Right hindlimb (tissue), 1 donor: ENCODE data around the gene ANGEL2.
A peak's percentile ranks its signal among the peaks of the same experiment; 100 is the strongest.
"Not testable (repeated sequence)": the region's sequence is repeated elsewhere in the genome, so short reads cannot be mapped to it uniquely, and the experiment has no call there.

Experiments used
- DNase-seq: peaks from one replicate; pipeline ENCODE4 v3.0.0-alpha.2; 2018

Gene ANGEL2

DNA sequence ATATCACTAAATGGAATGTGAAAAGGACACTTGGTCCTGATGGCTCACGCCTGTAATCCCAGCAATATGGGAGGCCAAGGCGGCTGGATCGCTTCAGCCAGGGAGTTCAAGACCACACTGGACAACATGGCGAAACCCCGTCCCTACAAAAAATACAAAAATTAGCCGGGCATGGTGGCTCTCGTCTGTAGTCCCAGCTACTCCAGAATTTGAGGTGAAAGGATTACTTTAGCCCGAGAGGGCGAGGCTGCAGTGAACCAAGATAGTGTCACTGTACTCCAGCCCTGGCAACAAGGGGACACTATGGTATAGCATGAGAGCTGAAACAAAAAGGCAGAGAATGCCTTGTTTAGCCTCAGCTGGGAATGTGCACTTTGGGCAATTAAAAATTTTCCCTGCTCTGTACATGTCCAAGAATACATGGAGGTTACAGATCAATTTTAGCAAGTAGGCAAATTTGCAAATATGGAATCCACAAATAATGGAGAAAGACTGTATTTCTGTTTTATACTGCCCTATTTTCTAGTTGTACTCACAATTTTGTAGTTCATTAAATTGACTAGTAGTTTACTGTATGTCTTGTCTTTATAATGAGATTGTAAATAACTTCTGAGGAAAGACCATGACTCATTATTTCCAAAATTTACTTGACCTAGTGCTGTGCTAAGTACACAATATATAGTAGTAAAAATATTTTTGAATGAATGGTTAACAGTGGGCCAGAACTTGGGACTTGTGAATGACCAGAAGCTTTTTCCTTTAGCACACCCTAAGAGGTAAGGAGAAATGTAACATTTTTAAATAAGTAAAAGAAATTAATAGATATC, 2.0 kb upstream of the ANGEL2 start:
- no peak for DNase-seq

DNA sequence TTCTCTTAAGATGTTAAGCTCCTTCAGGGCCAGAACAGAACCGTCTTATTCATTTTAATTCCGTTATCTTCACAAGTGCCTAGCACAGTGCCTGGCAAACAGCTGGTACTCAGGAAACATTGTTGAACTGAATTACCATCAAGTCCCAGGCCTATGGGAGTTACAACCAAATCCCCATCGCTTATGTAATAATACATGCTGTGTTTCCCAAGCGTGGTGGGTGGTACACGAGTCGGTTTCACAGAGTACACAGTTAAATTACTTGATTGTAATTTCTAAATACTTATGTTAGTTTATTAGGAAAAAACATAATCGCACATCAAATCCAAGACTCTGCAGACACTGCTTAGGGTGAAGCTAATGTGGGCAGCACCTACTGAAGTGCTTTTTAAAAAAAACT, 1.0 kb downstream of the ANGEL2 start:
- peak; percentile 18 for DNase-seq

DNA sequence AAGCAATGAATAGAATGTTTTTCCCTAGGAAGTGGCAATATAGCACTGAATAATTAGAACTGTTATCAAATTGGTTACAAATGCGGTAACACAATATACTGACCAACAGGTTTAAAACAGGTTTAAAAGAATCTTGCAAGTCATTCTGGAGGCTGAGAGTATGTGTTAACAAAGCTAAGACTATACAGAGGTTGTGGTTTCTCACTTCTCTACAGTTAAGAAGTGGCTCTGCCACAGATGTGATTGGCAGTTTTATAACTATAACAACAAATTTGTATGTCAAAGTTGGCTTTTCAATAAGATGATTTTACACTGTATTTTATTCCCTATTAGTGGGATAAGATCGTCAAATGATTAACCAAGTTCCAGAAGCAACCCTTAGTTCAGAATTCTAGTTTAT, 7.1 kb downstream of the ANGEL2 start:
- no peak for DNase-seq

DNA sequence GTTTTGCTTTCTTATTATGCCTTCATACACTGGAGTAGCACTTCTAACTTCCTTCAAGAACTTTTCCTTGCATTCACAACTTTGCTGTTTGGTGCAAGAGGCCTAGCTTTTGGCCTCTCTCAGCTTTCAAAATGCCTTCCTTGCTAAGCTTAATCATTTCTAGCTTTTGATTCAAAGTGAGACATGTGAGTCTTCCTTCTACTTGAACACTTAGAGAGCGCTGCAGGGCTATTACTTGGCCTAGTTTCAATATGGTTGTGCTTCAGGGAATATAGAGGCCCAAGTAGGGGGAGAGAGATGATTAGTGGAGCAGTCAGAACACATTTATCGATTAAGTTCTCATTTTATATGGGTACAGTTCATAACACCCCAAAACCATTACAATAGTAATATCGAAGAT, 12.4 kb downstream of the ANGEL2 start:
- DNase-seq = no peak

DNA sequence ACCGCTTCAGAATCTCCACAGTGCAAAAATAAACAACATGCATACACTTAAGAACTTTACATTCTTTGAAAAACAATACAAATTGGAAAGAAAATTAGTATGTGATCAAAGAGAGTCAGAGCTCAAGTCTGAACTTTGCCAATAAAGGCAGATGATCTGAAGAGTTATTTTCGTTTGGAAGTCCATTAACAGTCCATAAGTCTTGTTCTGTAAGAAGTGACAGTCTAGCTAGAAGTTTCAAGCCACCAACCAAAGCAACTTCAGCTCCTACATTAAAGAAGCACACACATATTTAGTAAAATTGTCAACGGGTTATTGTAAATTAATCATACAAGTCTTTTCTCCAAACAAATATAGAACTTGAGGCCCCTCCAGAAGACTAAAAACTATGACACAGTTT, 20.7 kb downstream of the ANGEL2 start:
- DNase-seq = no peak

DNA sequence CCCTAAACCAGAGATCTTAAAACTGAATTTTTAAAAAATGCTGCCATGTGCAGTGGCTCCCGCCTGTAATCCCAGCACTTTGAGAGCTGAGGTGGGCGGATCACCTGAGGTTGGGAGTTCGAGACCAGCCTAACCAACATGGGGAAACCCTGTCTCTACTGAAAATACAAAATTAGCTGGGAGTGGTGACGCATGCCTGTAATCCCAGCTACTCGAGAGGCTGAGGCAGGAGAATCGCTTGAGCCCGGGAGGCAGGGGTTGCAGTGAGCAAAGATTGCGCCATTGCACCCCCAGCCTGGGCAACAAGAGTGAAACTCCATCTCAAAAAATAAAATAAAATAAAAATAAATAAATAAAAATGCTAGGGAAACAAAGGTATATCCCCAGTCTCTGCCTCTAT, 21.7 kb downstream of the ANGEL2 start:
- not testable (repeated sequence) for DNase-seq

DNA sequence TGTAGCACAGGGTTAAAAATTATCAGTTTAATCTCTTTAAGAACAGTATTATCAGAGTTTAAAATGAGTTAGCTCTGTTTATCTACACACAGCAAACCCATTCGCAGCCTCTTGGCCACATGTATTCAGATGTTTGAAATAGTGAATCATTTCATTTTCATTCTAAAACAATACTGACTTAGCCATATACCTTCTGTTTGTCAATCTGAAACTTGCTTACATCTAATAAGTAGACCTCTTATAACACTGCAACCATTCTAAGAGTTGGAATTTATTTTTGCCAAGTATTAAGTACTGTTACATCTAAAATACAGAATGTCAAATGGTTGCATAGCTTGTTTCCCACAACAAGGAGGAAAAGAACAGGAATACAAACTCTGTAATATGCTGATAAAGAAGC, 25.4 kb downstream of the ANGEL2 start:
- DNase-seq = no peak

DNA sequence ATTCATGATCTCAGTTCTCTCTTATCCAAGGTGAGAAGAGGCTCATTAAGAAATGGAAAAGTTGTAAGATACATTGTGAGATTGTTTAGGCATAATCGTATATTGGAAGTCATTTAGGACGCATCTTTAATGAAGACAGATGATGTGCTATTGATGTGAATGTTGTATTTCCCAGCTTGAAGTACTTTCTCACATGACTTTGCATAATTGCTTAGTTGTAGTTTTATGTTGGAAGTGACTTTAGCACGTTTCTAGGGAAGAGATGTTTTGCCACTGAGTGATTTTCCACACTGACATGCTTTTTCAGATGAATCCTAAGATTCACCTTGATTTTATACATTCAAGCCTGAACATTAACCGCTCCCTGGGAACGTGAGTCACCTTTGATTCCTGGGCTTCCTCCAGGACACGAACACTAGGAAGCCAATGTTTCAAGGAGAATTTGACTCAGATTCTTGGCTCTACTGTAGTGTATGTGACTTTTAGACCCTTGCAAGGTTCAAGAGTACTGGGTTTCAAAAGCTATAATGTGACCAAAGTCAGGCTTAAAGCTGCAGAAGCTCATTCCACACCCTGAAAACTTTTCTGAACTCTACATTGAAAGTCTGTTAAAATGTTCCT, 27.9 kb downstream of the ANGEL2 start:
- no peak for DNase-seq

DNA sequence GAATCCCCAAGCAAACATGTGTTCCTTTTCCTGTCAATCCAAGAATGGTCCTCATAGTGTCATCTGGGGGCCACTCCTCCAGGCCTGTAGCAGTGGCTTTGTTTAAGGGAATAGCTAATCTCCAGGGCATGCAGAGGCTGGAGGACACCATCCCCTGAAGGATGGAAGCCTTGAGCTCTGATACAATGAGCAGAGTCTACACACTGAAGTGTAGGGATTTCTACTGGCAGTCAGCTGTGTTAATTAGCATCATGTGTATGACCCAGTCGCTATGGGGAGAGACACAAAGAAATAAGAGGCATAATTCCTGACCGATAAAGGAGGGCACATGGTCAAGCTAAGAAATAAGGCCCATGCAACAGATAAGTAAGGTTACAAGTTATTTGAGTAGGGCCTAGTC, 29.1 kb downstream of the ANGEL2 start:
- no peak for DNase-seq

DNA sequence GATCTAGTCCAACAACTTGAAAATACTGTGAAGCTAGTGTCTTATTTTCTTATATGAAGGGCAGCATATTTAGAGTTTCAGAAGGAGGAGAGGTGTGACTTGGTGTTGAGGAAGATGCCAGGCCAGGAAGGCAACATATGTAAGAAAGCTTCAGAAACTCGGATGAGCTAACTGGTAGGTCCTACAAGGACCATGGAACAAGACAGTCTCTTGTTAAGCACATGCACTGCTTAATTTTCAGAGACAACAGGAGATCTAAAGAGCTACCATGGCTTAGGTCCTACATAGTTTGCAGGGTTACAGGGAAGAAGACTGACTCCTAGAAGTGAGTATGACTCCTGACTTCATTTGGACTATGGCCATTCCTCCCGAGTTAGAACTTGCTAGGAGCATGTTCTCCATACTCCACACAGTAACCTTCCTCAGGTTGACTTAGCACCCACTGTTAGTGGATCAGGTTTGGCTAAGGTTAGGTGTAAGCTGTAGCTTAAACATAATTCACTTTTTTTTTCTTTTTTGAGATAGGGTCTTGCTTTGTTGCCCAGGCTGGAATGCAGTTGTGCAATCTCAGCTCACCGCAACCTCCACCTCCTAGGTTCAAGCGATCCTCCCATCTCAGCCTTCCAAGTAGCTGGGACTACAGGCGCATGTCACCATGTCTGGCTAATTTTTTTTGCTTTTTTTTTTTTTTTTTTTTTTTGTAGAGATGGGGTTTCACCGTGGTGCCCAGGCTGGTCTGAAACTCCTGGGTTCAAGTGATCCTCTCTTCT, 31.0 kb downstream of the ANGEL2 start:
- no peak for DNase-seq

DNA sequence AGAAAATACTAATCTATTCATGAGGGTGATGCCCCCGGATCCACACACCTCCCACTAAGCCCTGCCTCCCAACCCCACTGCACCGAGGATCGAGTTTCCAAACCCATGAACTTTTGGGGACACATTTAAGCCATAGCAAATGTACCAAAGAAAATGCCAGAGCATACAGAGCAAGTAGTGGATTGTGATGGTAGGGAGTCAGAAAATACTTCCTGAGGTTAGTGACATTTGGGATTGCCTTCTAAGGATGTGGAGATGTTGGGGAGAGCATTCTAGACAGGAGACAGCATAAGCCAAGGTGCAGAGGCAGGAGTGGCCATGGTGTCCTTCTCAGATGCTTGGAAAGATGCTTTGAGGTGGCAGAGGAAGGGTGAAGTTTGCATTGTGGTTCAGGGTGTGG, 32.2 kb downstream of the ANGEL2 start:
- no peak for DNase-seq

DNA sequence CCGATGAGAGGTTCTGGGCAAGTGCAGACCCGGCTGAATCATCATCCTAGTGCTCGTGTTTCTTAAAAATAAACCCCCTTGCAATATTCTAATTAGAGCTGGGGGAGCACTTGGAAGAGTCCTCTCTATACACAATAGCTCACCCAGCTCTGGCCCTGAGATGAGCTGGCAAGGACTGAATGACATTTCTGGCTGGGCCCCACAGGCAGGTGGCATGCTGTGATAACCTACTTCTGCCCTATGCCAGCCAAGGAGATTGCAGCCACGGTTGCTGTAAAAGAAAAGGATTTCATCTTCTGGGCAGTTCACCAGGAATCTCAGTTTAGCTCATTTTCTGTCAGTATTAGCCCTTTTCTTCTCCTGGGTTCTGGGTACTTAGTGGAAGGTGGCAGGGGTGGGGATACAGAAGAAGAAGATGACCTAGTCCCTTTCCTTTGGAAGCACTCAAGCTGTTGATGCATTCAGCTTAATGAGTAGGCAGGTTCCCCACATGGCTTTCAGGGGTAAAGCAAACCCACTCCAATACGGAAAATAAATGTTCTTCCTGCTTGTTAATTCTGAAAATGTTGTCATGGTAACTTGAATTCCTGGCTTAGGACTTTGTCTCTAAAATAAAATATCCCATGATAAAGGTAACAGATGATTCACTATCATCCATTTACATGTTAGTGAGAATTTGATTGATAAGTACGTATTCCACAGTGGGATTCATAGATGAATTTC, 33.1 kb downstream of the ANGEL2 start:
- DNase-seq = no peak

DNA sequence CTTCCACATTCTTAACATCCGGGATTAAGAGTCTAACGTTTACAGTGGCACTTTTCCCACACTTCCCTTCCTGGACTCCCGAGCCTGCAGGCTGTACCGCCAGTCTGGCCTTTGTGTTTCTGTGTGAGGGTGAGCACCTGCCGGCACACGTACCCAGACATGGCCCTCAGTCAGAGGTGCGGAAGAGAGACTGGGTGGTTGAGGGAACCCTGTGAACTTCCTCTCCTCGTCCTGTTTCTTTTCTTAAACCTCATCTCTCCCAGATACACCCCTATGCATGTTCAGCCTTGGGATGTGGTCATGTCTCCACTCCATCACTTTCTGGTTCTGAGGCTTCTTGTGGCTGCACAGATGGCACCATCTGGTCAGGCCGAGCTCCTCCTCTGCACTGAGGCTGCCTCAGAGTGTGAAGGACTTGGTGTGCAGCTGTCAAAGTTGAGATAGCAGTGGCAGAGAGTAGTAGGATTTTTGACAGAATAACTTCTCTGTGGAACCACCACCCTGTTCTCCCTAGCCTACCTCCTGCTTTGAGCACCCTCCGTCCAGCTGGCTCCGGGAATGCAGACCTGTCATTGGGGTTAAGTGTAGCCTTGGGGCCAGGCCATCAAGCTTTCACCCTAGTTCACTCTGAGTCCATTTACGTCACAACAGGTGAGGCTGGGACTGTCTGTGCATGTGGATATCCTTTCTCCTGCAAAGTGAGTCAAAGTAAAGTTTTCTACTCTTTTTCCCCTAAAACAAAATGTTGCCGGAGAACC, 33.9 kb downstream of the ANGEL2 start:
- DNase-seq = peak; percentile 47

DNA sequence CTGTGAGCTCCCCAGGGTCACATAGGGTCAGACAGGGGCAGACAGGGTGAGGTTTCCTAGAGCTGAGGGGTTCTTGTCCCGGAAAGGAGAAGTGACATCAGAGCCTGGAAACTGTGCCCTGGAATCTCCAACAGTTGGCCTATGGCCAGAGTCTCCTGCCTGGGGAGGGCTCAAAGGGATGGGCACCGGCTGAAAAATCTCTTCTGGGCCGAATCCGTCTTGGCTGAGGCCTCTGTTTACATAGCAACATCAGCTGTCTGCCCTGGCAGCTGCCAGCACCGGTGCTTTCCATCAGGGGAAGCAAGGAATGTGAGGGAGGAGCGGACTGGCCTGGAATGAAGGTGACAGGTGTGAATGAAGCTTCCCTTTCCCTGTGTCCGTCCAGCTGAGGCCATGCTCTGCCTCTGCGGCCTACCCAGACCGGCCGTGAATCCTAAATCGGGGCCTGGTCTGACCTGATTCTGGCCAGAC, 34.6 kb downstream of the ANGEL2 start:
- peak; percentile 86 for DNase-seq

DNA sequence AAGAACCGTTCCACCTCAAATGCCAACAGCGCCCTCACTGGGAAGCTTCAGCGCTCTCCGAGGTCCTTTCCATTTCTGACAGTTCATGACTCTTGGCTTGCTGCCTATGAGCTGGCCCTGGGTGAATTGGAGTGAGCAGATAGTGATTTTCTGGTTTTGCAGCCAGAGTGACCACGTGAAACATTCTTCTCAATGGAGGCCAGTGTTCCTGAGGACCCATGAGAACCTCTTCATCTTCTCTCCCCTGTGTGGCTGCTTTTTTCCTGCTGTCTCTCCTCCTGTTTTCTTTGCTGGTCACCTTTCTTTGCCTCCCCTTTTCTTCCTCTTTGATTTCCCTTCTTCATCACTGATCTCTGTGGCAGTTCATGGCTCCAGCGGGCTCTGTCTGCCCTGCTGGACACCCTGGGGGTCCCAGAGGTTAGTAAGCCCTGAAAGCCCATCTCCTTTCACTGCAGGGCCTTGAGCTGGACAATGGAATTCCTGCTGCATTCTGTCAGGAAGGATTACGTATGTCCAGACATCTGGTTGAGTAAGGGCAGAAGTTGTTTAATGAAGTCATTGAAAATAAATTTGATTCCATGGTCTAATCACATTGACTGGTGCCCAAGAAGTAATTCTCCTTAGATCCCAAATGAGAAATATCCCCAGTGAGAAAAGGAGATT, 35.4 kb downstream of the ANGEL2 start:
- DNase-seq = no peak

DNA sequence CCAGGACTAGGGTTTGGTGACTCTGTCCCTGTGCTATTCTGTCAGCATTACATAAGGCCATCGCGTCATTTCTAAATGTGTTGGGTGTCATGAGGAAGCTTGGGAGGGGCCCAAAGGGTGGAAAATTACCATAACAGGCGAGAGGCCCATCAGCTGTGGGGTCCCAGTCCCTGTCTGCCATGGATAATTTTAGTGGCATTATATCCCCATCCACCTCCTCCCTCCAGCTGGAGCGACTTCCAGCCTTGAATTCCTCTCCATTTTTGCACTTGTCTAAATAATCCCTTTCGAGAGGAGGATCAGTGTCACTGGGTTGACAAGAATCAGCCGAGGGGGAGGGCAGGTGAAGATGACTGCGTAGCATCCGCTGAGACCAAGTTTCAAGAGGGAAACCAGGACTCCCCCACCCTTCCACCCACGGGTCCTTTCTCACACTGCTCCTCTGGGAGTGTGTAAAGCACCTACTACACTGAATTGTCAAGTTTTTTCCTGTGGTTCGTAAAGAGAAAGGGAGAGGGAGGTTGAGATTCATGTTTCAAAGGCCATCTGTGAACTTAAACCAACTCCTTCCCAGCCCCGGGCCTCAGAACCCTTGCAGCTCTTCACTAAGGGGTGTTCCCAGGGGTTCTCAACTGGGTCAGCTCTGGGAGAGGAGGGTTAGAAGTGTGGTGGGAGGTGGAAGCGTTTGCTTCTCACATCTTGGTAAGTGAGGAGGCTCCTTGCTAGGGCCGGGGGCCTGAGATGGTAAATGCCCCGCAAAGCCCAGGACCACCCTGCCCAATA, 36.1 kb downstream of the ANGEL2 start:
- peak; percentile 78 for DNase-seq

DNA sequence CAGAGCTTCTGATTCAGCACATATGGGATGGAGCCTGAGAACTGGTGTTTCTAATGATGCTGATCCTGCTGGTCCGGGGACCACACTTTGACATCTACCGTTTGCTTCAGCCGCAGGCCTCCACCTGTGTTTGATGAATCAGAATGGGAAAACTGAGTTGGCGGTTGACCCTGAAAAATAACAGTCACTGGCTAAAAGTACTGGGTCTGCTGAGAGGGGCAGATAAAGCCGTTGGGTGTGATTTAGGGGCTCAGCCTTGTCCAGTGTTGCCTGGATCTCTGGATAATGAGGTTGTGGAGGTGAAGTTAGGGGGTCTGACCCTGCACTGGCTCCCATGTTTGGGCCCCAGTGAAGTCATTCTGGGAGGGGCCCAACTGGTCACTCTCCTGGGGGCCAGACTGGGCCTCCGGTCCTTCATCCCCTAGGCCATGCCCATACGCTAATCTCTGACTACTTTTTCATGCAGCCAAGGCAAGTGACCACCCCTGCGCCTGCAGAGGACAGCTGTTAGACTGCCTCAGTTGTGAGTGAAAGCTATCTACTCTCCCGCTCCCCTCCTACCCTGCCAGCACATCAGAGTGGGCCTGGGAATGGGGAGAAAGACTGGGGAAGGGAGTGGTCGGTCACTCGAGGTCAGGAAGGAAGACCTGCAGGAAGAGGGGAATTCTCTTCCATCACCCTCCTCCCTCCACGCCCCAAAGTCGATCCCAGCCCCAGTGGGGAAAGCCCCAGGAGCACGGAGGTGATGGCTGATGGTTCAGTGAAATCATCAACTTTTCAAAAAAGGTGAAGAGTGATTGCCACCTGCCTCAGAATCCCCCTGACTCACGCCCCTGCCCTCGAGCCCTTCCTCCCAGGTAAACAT, 37.7 kb downstream of the ANGEL2 start:
- DNase-seq = no peak

DNA sequence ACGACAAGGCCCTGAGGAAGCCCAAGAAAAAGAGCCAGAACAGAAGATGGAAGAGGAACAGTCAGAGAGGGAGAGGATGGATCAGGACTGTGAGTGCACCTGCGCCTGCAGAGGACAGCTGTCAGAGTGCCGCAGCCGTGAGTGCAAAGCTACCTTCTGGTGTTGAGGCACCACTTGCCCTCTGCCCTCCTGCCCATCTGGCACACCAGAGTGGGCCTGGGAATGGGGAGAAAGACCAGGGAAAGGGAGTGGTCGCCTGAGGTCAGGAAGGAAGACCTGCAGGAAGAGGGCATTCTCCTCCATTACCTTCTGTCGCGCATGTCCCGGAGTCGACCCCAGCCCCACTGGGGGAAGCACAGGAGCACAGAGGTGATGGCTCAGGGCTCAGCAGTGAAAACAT, 39.1 kb downstream of the ANGEL2 start:
- DNase-seq = no peak

DNA sequence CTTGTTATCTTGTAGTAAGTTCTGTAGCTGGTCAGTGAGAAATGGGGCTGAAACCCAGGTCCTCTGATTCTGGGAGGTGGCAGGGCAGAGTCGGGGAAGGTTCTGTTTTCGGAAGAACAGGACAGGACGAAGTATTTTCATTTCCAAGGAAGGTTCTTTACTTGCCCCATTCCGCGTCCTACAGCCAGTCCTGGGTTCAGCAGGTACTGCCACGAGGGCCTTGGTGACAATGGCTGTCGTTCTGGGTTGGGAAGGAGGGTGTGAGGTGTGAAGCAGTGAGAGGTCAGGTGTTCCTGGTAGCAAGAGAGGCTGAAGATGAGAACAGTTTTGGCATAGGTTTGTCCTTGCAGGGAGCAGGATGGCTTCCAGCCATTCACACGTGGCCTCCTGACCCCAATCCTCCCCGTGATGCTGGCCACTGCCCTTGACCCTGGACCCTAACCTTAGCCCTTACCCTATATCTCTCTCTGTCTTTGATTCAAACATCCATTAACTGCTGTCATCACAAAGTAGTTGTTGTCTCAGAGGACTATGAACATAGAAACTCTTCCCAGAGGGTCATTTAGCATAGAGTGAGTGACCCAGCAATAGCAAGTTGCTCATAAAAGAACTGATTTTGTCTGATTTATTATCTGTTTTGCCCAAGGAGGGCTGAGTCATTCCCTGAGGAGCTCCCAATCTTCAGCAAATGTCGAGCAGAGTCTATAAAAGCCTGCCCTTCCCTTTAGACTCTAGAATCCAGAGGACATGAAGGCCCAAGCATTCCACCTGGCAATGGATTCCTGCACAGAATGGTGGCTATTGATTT, 40.4 kb downstream of the ANGEL2 start:
- no peak for DNase-seq
